GM19324 (cell line): Measurements from ENCODE around the gene STAT2.
"Not testable (repeated sequence)": the region's sequence is repeated elsewhere in the genome, so short reads cannot be mapped to it uniquely, and the experiment has no call there.

Experiments used
- ATAC-seq: cut with Tn5 transposase; IDR thresholded peaks from one replicate; pipeline ENCODE4 v1.9.1; 2021; ENCODE audit warnings: mild to moderate bottlenecking, moderate library complexity; ENCODE audit not compliant: unreplicated experiment, low FRiP score

The STAT2 gene

DNA sequence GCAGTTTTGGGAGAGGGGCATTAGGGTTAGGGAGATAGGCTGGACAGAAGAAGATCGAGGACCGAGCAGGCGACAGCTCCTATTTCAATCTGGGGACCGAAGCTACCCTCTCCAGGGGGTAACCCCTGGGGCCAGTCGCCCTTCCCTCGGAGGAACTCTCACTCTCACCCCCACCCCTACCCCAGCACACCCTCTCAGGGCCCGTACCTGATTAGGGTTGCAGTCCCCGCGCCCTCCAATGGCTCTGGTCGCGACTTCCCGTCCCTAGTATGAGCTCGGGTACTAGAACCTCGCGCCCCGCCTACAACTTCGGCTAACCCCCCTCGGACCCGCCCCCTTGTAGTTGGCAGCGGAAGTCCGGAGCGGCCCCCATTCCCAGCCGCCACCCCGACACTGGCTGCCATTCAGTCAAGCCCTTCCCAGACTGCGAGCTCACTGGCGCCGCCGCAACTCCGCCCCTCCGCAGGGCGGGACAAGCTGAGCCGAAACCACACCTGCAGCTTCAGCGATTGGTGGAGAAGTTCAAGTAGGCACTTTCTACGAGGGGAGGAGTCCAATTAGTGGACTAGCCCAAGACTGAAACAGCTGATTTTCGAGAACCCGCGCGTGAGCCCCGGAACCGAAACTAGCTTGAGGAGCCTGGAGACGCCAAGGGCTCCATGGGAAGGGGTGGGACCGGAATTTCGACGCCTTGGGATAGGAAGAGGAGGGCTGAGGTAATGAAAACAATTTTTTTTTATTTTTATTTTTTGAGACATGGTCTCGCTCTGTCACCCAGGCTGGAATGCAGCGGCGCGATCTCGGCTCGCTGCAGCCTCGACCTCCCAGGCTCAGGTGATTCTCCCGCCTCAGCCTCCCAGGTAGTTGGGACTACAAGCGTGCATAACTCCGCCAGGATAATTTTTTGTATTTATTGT is at the start of gene STAT2:
Gene STAT2 (minus strand): TSS at position 257 of the 917 bp plus-strand sequence. CDS start 3,536 bp downstream, outside the sequence.
- ATAC-seq: peak; percentile 96

DNA sequence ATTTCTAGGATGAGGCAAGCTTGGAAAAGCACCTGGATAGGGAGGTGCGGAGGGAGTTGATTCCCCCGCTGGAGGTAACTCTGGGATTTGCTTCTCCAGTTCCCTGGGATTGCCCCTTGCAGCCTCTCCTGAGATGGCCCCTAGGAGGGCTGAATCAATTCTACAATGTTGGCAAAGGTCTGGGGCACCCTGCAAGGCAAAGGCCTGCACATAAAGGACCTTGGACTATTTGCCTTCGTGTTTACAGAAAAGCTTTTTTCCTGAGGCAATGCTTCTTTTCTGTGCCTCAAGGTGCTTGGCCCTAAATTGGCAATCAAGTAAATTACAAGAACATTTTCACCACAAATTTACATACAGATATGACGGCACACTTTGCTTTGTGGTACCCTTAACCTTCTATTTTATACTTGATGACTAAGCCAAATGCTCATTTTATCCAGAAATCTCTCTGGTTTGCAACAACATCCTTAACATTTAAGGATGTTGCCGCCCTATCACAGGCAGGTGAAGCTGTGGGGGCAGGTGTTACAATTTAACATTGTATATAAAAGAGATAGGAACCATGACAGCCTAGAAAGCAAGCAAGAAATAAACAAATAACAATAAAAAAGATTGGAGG is 49.0 kb upstream of the STAT2 start:
- ATAC-seq: no peak

DNA sequence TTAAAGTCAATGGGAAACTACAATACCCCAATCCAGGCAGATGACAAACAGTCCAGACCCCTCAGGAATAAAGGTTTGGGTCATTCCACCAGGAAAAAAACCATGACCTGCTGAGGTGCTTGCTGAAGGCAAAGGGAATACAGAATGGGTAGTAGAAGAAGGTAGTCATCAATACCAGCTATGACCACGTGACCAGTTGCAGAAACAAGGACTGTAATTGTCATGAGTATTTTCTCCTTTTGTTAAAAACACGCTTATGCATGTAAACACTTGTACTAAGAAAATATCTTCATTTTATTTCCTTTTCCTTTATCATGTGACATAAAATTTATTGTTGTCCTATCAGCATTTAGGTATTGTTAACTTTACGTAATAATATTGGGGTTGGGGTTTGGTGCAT is 44.3 kb upstream of the STAT2 start:
- not testable (repeated sequence) for ATAC-seq

GRCh38 chr12:56401612-56402011 is 41.7 kb upstream of the STAT2 start:
- not testable (repeated sequence) for ATAC-seq

- not testable (repeated sequence) for ATAC-seq
Observed at GRCh38 chr12:56401125-56401524, 41.2 kb upstream of the STAT2 start.

DNA sequence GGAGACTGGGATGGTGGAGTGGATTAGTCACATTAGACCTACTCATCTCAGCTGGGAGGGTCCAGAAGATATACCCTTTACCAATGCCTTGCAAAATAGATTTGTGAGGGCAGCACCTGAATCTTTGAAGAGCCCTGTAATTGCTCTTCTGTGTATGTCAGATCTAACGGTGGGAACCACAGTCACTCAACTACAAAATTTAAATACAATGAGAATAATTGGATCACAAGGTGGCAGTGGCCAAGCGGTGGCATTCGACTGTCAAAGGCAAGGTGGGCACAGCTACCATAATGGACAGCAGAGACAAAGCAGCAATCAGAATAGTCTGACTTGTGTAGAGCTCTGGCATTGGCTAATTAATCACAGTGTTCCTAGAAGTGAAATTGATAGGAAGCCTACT is 39.6 kb upstream of the STAT2 start:
- not testable (repeated sequence) for ATAC-seq

DNA sequence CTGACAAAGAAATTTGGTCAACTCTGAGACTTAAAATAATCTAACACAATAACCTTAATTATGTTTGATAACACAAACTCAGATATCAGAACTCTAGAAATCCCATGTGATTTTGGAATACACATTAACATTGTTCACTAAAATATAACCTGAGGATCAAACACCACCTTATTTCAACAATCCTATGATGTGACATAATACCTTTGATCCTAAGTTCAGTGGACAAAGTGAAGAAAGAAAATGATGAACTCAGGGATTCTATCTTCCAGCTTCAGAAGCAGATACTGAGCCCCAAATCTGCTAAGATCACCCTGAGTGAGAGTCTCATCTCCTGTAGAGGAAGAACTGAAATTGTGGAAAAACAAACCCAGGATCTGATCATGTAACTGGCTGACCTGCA is 38.4 kb upstream of the STAT2 start:
- no peak for ATAC-seq

DNA sequence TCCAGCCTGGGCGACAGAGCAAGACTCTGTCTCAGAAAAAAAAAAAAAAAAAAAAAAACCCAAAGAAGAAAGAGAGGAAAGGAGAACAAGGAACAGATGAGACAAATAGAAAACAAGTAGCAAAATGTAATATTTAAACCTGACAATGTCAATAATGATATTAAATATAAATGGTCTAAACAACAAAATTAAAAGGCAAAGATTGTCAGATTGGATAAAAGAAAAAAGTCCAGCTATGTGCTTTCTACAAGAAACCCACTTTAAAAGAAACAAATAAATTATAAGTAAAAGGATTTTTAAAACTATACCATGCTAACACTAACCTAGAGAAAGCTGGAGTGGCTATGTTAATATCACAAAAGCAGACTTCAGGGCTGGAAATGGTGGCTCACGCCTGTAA is 32.4 kb upstream of the STAT2 start:
- no peak for ATAC-seq

GRCh38 chr12:56391721-56392120 is 31.8 kb upstream of the STAT2 start:
- no peak for ATAC-seq

DNA sequence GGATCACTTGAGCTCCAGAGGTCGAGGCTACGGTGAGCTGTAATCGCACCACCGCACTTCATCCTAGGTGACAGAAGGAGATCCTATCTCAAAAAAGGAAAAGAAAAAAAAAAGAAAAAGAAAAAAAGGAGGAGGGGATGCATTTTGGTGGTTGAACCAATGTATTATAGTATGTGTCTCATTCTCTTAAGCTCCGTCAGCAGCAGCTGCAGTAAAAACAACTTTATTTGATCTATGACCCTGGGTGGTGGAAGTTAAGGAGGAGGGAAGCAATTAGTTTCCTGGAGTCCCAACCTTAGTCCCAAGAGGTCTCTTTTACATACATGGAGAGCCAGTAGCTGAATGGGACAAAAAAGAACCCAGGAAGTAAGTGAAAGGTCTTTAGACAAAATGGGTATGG is 29.5 kb upstream of the STAT2 start:
- no peak for ATAC-seq

GRCh38 chr12:56387152-56387736 is 27.3 kb upstream of the STAT2 start:
- no peak for ATAC-seq

GRCh38 chr12:56385873-56386272 is 26.0 kb upstream of the STAT2 start:
- ATAC-seq: no peak

DNA sequence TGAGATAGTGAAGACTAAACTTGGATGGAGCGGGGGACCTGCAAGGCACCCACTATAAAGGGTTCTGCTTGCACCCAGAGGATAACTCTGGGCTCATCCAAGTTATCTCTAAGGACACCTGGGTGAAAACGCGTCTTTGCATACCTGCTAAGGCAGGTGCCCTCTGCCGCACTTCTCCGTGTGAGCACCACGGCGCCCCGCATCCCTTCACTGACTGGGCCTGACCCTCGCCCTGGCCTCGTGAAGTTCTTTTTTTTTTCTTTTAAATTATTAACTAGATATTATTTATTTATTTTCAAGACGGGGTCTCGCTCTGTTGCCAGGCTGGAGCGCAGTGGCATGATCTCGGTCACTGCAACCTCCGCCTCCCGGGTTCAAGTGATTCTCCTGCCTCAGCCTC is 22.7 kb upstream of the STAT2 start:
- no peak for ATAC-seq

DNA sequence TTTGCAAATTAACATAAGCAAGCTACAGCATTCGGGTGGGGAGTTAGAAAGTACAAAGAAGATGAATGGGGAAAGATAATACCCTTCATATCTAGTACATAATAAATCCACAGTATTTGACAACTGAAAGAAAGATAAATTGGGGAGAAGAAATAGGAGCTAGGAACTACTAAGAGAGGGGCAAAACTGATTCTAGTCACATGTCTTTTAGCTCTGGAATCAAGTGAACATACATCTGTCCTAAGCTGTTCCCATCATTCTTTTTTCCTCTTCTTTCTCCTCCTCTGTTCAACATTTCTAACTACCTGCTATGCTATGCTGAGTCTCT is 18.0 kb upstream of the STAT2 start:
- no peak for ATAC-seq

DNA sequence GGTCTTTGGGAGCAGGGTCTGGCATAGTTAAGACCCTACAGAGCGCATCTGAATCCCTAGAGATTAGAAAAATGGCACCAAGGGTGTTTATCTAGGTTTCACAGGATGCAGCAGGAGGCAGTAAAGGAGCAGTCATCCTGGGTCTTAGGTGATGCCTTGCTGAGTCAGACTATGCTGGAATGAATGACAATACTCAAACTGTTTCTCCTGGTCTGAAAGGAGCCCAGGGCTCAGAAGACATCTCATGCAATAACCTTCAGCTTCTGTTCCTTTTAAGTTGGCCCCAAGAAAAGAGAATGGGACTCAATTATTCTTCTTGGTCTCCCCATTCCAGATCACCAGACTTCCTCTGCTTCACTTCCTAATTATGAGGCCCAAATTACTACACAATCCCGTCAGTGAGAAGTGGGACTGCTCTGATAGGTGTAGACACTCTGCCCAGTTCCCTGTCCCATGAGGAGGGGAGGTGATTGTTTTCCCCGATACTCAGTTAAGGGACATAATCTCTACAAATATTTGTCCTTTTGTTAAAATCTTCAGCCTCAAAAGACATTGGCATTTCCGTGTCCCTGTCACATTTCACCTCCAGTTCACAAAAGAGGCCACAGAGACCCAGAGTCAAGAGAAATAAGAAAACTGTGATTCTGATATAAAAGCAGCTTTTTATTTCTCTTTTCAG is 17.5 kb upstream of the STAT2 start:
- no peak for ATAC-seq

- ATAC-seq: peak; percentile 67
Observed at GRCh38 chr12:56375598-56376434, 15.9 kb upstream of the STAT2 start.

GRCh38 chr12:56374726-56375597 is 15.1 kb upstream of the STAT2 start:
- no peak for ATAC-seq

DNA sequence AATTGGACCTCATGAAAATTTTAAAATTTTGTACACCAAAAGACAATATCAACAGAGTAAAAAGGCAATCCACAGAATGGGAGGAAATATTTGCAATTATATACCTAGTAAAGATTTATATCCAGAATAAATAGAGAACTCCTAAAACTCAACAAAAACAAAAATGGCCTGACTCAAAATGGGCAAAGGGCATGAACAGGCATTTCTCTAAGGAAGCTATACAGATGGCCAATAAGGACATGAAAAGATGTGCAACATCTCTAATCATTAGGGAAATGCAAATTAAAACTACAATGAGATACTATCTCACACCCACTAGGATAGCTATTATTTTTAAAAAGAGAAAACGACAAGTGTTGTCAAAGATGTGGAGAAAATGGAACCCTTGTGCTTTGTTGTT is 13.6 kb upstream of the STAT2 start:
- ATAC-seq: no peak

DNA sequence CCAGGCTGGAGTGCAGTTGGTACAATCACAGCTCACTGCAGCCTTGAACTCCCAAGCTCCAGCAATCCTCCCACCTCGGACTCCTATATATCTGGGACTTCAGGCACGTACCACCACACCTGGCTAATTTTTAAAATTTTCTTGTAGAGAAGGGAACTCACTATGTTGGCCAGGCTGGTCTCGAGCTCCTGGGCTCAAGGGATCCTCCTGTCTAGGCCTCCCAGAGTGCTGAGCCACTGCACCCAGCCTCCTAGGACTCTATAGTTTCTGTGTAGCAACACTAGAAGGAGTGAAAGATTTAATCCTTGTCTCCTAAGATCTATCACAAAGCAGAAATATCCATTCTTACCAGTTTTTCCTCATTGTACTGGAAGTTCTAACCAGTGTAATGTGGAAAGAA is 7.0 kb upstream of the STAT2 start:
- no peak for ATAC-seq
